Measurements from ENCODE around the gene ENOX1. TPM values are rescaled to one million over a fixed set of nuclear protein-coding genes. Genes with fewer than 3 reads are reported as not detected.

Gene ENOX1
- total and polyA plus RNA-seq, 9 of the 15 experiments (the other 6 are each of a cell fraction or from before 2014, with no cell fraction given), result not detected

DNA sequence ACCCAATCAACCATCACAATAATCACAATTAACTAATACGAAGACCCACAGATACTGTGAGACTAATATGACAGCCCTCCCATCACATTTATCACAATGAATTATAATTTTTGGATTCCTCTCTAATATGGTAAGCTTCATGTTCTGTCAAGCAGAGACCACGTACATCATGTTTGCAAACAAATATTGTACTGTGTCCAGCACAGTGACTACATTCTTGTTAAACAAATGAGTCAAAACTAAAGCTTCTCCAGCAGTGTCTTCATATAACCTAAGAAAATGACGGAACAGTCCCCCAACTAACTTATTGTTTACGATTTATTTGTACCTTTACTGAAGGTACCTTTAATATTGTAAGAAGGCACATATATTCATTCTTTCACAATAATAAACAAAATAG, 292.6 kb downstream of the ENOX1 start:
- no TSS peak for BruUV-seq (replicated peaks)
- Histone ChIP-seq H3K9ac (ENCODE audit: insufficient read depth in 1 of 2, low read depth in 2 of 2, low read length in 2 of 2) (no peak overlapping the region), H3K79me2 (ENCODE audit: control insufficient read depth, insufficient read depth, low read length) (no peaks in the 10 kb centered on the region), H3K4me3 (no peak overlapping the region), H3K36me3 (ENCODE audit: control insufficient read depth, insufficient read depth, low read length) (no peaks in the 10 kb centered on the region), H2AFZ (ENCODE audit: low read depth, low read length) (no peak overlapping the region), H3K27me3 (ENCODE audit: control insufficient read depth in 2 of 2, insufficient read depth in 2 of 2, low read length in 2 of 2) (no peaks in the 10 kb centered on the region), H3K9me1 (ENCODE audit: control insufficient read depth, insufficient read depth, low read length) (no peaks in the 10 kb centered on the region), H3K27ac (ENCODE audit: extremely low read depth, low read depth, low read length) (no peak overlapping the region), H3K9me3 (replicated peaks; ENCODE audit: control insufficient read depth, insufficient read depth, low read depth, low read length) (no peaks in the 10 kb centered on the region), H3K4me1 (replicated peaks in 1 of 2; ENCODE audit: control insufficient read depth in 2 of 2, insufficient read depth in 2 of 2, low read length in 2 of 2) (no peaks in the 10 kb centered on the region), H4K20me1 (replicated peaks; ENCODE audit: control insufficient read depth, insufficient read depth, low read length) (no peaks in the 10 kb centered on the region), H3K4me2 (ENCODE audit: insufficient read depth, low read length) (no peak overlapping the region)
- TF ChIP-seq, protein P1, sequence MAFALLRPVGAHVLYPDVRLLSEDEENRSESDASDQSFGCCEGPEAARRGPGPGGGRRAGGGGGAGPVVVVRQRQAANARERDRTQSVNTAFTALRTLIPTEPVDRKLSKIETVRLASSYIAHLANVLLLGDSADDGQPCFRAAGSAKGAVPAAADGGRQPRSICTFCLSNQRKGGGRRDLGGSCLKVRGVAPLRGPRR (CRISPR knock-in tag; IDR thresholded peaks at IDR 0.05), result no peak
- TF ChIP-seq SMARCC2 (IDR thresholded peaks at IDR 0.05; ENCODE audit: low read depth), result no peak
- no peak for TF ChIP-seq ZNF133 (CRISPR knock-in tag; IDR thresholded peaks at IDR 0.05)
- WGBS (ENCODE audit: insufficient coverage, low coverage, missing lambda C conversion rate), result 3% methylated on average over 4 of the region's 4 CpGs
- FAIRE-seq (no peak), ATAC-seq (no peak), DNase-seq (ENCODE audit: extremely low read depth in 1 of 4, low spot score in 3 of 4) (no peak)
- intact Hi-C loops (cut with micrococcal nuclease), result no loop called here
- CTCF ChIA-PET (ENCODE audit: low intra/inter-chr PET ratio), result no interaction called here
- POLR2A ChIA-PET, result no interaction called here
- in situ Hi-C loops (cut with MboI), result no loop called here

DNA sequence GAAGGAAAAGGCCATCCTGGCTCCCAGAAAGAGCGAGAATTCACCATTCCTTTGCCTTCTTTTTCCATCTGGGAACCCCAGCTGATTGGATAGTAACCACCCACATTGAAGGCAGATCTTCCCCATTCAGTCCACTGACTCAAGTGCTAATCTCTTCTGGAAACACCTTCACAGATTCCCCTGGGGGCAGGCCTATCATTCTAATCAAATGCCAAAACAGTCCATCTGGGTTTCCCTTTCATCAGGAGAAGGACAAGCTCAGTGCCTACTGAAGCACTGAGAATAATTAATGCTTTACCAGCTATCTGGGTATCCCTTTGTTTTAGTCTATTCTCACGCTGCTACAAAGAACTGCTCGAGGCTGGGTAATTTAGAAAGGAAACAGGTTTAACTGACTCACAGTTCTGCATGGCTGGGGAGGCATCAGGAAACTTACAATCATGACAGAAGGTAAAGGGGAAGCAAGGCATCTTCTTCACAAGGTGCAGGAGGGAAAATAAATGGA, 293.2 kb downstream of the ENOX1 start:
- BruUV-seq (replicated peaks), result no TSS peak
- DNase-seq (ENCODE audit: extremely low read depth in 1 of 4, low spot score in 3 of 4) (no peak), FAIRE-seq (no peak), ATAC-seq (no peak)
- WGBS (ENCODE audit: insufficient coverage, low coverage, missing lambda C conversion rate), result 0% methylated on average over 1 of the region's 3 CpGs
- Histone ChIP-seq H3K27me3 (ENCODE audit: control insufficient read depth in 2 of 2, insufficient read depth in 2 of 2, low read length in 2 of 2) (no peaks in the 10 kb centered on the region), H3K4me1 (replicated peaks in 1 of 2; ENCODE audit: control insufficient read depth in 2 of 2, insufficient read depth in 2 of 2, low read length in 2 of 2) (no peaks in the 10 kb centered on the region), H3K79me2 (ENCODE audit: control insufficient read depth, insufficient read depth, low read length) (no peaks in the 10 kb centered on the region), H3K27ac (ENCODE audit: extremely low read depth, low read depth, low read length) (no peak overlapping the region), H3K9me3 (replicated peaks; ENCODE audit: control insufficient read depth, insufficient read depth, low read depth, low read length) (no peaks in the 10 kb centered on the region), H3K9me1 (ENCODE audit: control insufficient read depth, insufficient read depth, low read length) (no peaks in the 10 kb centered on the region), H2AFZ (ENCODE audit: low read depth, low read length) (no peak overlapping the region), H3K9ac (ENCODE audit: insufficient read depth in 1 of 2, low read depth in 2 of 2, low read length in 2 of 2) (no peak overlapping the region), H4K20me1 (replicated peaks; ENCODE audit: control insufficient read depth, insufficient read depth, low read length) (no peaks in the 10 kb centered on the region), H3K36me3 (ENCODE audit: control insufficient read depth, insufficient read depth, low read length) (no peaks in the 10 kb centered on the region), H3K4me2 (ENCODE audit: insufficient read depth, low read length) (no peak overlapping the region), H3K4me3 (no peak overlapping the region)
- POLR2A ChIA-PET, result interaction anchor here (0.5 kb wide), 1 partner anchor 40 kb away, joined by 3 read pairs; no protein-coding TSS in a partner anchor
- CTCF ChIA-PET (ENCODE audit: low intra/inter-chr PET ratio), result no interaction called here
- in situ Hi-C loops (cut with MboI), result no loop called here
- intact Hi-C loops (cut with micrococcal nuclease), result no loop called here
- TF ChIP-seq, protein P2, sequence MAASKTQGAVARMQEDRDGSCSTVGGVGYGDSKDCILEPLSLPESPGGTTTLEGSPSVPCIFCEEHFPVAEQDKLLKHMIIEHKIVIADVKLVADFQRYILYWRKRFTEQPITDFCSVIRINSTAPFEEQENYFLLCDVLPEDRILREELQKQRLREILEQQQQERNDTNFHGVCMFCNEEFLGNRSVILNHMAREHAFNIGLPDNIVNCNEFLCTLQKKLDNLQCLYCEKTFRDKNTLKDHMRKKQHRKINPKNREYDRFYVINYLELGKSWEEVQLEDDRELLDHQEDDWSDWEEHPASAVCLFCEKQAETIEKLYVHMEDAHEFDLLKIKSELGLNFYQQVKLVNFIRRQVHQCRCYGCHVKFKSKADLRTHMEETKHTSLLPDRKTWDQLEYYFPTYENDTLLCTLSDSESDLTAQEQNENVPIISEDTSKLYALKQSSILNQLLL (CRISPR knock-in tag; IDR thresholded peaks at IDR 0.05; ENCODE audit: borderline replicate concordance), result no peak
- TF ChIP-seq, protein P3, sequence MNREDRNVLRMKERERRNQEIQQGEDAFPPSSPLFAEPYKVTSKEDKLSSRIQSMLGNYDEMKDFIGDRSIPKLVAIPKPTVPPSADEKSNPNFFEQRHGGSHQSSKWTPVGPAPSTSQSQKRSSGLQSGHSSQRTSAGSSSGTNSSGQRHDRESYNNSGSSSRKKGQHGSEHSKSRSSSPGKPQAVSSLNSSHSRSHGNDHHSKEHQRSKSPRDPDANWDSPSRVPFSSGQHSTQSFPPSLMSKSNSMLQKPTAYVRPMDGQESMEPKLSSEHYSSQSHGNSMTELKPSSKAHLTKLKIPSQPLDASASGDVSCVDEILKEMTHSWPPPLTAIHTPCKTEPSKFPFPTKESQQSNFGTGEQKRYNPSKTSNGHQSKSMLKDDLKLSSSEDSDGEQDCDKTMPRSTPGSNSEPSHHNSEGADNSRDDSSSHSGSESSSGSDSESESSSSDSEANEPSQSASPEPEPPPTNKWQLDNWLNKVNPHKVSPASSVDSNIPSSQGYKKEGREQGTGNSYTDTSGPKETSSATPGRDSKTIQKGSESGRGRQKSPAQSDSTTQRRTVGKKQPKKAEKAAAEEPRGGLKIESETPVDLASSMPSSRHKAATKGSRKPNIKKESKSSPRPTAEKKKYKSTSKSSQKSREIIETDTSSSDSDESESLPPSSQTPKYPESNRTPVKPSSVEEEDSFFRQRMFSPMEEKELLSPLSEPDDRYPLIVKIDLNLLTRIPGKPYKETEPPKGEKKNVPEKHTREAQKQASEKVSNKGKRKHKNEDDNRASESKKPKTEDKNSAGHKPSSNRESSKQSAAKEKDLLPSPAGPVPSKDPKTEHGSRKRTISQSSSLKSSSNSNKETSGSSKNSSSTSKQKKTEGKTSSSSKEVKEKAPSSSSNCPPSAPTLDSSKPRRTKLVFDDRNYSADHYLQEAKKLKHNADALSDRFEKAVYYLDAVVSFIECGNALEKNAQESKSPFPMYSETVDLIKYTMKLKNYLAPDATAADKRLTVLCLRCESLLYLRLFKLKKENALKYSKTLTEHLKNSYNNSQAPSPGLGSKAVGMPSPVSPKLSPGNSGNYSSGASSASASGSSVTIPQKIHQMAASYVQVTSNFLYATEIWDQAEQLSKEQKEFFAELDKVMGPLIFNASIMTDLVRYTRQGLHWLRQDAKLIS (CRISPR knock-in tag; IDR thresholded peaks at IDR 0.05), result no peak
- no peak for TF ChIP-seq SRSF3 (IDR thresholded peaks at IDR 0.05; ENCODE audit: insufficient read depth, low read length)
